Measurements from ENCODE around the gene ASTN2.

Gene ASTN2

DNA sequence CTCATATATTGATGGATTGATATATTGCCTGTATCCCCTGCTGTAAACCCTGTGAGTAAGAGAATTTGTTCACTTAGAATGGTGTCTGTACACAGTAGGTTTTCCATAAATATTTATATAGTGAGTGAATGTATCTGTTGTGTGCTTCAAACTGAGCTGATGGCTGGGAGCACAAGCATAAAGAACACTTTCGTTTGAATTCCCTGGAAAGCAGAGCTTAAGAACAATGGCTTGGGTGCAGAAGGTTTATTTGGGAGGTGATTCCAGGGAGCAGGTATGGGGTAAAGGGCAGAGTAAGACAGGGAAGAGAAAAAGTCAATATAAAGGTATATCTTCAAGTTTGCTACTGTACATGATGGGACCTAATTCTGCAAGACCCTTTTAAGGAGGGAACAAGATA, 918.7 kb downstream of the ASTN2 start:
- Histone ChIP-seq H3K4me1 (ENCODE audit: low read length) (no peaks in the 10 kb centered on the region), H3K27ac (ENCODE audit: low read length) (no peak overlapping the region), H3K27me3 (replicated peaks; ENCODE audit: insufficient read depth, low read length) (no peaks in the 10 kb centered on the region), H2AFZ (ENCODE audit: low read length) (no peak overlapping the region), H4K20me1 (ENCODE audit: insufficient read depth, low read length) (no peaks in the 10 kb centered on the region), H3K36me3 (replicated peaks; ENCODE audit: insufficient read depth, low read length) (no peaks in the 10 kb centered on the region), H3K9me2 (replicated peaks; ENCODE audit: insufficient read depth, low read length) (no peaks in the 10 kb centered on the region), H3K4me3 (ENCODE audit: low read length) (no peak overlapping the region), H3K9me3 (replicated peaks; ENCODE audit: insufficient read depth, low read length) (no peaks in the 10 kb centered on the region), H3K79me2 (ENCODE audit: low read length) (no peaks in the 10 kb centered on the region), H3K4me2 (ENCODE audit: low read depth, low read length) (no peak overlapping the region), H3K9ac (ENCODE audit: low read length) (no peak overlapping the region), H3F3A (ENCODE audit: insufficient read depth, low read length) (no peaks in the 10 kb centered on the region)
- TF ChIP-seq, protein P1, sequence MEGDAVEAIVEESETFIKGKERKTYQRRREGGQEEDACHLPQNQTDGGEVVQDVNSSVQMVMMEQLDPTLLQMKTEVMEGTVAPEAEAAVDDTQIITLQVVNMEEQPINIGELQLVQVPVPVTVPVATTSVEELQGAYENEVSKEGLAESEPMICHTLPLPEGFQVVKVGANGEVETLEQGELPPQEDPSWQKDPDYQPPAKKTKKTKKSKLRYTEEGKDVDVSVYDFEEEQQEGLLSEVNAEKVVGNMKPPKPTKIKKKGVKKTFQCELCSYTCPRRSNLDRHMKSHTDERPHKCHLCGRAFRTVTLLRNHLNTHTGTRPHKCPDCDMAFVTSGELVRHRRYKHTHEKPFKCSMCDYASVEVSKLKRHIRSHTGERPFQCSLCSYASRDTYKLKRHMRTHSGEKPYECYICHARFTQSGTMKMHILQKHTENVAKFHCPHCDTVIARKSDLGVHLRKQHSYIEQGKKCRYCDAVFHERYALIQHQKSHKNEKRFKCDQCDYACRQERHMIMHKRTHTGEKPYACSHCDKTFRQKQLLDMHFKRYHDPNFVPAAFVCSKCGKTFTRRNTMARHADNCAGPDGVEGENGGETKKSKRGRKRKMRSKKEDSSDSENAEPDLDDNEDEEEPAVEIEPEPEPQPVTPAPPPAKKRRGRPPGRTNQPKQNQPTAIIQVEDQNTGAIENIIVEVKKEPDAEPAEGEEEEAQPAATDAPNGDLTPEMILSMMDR (IDR thresholded peaks at IDR 0.05; ENCODE audit: low read length): no peak
- TF ChIP-seq EZH2 (optimal IDR thresholded peaks at IDR 0.05; ENCODE audit: low read depth, low read length) (no peak), EZH2phosphoT487 (IDR thresholded peaks at IDR 0.05; ENCODE audit: low read length) (no peak)
- DNase-seq: no peak

DNA sequence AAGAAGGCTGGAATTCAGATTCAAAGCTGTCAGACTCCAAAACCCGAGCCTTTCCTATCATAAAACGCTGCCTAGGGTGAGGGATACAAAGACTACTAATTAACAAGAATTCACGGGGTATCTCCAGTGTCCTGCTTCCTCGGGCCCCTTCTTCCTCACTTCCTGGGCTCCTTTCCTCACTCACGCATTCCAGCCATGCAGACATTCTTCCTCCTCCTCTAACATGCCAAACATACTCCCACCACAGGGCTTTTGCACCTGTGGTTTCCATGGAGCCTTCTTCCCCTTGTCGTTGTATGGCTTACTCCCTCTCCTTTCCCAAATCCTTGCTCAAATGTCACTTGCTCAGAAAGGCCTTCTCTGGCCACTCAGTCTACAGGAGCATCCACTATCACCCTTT, 919.1 kb downstream of the ASTN2 start:
- Histone ChIP-seq H3K27ac (ENCODE audit: low read length) (no peak overlapping the region), H3K9ac (ENCODE audit: low read length) (no peak overlapping the region)

DNA sequence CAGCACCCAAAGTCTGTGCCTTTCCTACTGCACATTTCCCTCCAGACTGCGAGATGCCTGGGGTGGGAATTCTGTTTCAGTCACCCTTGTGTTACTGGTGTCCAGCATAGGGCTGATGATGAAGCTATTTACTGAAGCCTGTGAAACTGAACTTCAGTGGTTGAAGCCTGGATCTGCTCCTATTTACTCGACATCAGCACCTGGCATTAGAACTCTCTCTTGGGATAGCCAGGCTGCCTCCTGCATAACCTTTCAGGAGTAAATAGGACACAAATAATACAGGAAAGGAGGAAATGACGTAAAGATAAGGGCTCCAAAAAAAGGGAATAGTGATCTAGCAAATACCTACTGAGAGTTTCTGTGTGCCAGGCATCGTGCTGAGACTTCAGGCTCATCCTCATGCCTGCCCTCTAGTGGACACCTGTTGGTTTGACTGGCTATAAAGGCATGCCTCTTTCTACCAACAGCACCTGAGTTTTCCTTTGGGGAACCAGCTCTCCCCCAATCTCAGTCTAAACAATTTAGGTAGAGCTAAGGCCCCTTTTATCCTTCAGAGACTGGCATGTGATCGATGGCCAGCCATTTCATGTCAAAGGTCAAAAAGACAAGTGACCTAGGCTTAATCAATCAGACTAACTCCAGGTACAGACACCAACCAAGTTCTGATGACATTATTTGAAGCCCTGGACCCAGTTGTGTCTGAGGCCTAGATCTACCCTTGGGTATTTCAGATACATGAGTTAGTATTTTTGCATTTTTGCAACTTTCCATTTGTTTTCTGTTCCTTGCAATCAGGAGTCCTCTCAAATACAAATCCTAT, 919.8 kb downstream of the ASTN2 start:
- peak; percentile 61 for DNase-seq
- Histone ChIP-seq H3K4me2 (ENCODE audit: low read depth, low read length) (no peak overlapping the region), H3F3A (ENCODE audit: insufficient read depth, low read length) (no peaks in the 10 kb centered on the region), H3K79me2 (ENCODE audit: low read length) (no peaks in the 10 kb centered on the region), H3K9me2 (replicated peaks; ENCODE audit: insufficient read depth, low read length) (no peaks in the 10 kb centered on the region), H2AFZ (ENCODE audit: low read length) (no peak overlapping the region), H3K4me3 (ENCODE audit: low read length) (no peak overlapping the region), H3K27ac (ENCODE audit: low read length) (no peak overlapping the region), H3K9me3 (replicated peaks; ENCODE audit: insufficient read depth, low read length) (no peaks in the 10 kb centered on the region), H3K36me3 (replicated peaks; ENCODE audit: insufficient read depth, low read length) (no peaks in the 10 kb centered on the region), H3K9ac (ENCODE audit: low read length) (no peak overlapping the region), H4K20me1 (ENCODE audit: insufficient read depth, low read length) (no peaks in the 10 kb centered on the region), H3K4me1 (ENCODE audit: low read length) (no peaks in the 10 kb centered on the region), H3K27me3 (replicated peaks; ENCODE audit: insufficient read depth, low read length) (no peaks in the 10 kb centered on the region)
- TF ChIP-seq EZH2 (optimal IDR thresholded peaks at IDR 0.05; ENCODE audit: low read depth, low read length): no peak
- no peak for TF ChIP-seq EZH2phosphoT487 (IDR thresholded peaks at IDR 0.05; ENCODE audit: low read length)
- TF ChIP-seq, protein P1 (IDR thresholded peaks at IDR 0.05; ENCODE audit: low read length): peak; percentile 80

More for the DNA sequence above, 919.1 kb downstream of the ASTN2 start:
- H3K9me3 ChIP-seq (replicated peaks; ENCODE audit: insufficient read depth, low read length): no peaks in the 10 kb centered on the region
- H3F3A ChIP-seq (ENCODE audit: insufficient read depth, low read length): no peaks in the 10 kb centered on the region
- no peaks in the 10 kb centered on the region for H3K9me2 ChIP-seq (replicated peaks; ENCODE audit: insufficient read depth, low read length)
- no peaks in the 10 kb centered on the region for H3K36me3 ChIP-seq (replicated peaks; ENCODE audit: insufficient read depth, low read length)
- no peak overlapping the region for H3K4me3 ChIP-seq (ENCODE audit: low read length)
- no peak overlapping the region for H2AFZ ChIP-seq (ENCODE audit: low read length)
- no peak for DNase-seq
- no peak overlapping the region for H3K4me2 ChIP-seq (ENCODE audit: low read depth, low read length)
- TF ChIP-seq EZH2 (optimal IDR thresholded peaks at IDR 0.05; ENCODE audit: low read depth, low read length): no peak
- no peak for TF ChIP-seq EZH2phosphoT487 (IDR thresholded peaks at IDR 0.05; ENCODE audit: low read length)
- TF ChIP-seq, protein P1 (IDR thresholded peaks at IDR 0.05; ENCODE audit: low read length): no peak
- no peaks in the 10 kb centered on the region for H4K20me1 ChIP-seq (ENCODE audit: insufficient read depth, low read length)
- no peaks in the 10 kb centered on the region for H3K4me1 ChIP-seq (ENCODE audit: low read length)
- no peaks in the 10 kb centered on the region for H3K27me3 ChIP-seq (replicated peaks; ENCODE audit: insufficient read depth, low read length)
- no peaks in the 10 kb centered on the region for H3K79me2 ChIP-seq (ENCODE audit: low read length)

Data from MM.1S (cell line).